Mucosa of descending colon (tissue), 3 donors: Measurements from ENCODE around the gene PTPRM. TPM values are rescaled to one million over a fixed set of nuclear protein-coding genes. Genes with fewer than 3 reads are reported as not detected.

ENCODE experiments used
- ATAC-seq: fragments of 200-7000 bp; cut with Tn5 transposase; one replicate; pipeline ENCODE4 v1.9.1; 2020; ENCODE audit warnings: mild to moderate bottlenecking, moderate library complexity
- DNase-seq, 3 donors: peaks; one replicate each; pipeline ENCODE4 v3.0.0-alpha.2; 2020
- H3K36me3 ChIP-seq: fragments of 200-600 bp; one replicate; pipeline ENCODE4 v1.8.0; 2021; ENCODE audit warnings: low read depth, mild to moderate bottlenecking
- H3K4me1 ChIP-seq: fragments of 200-600 bp; one replicate; pipeline ENCODE4 v1.8.0; 2021; ENCODE audit warnings: low read depth, mild to moderate bottlenecking
- H3K4me3 ChIP-seq: fragments of 200-600 bp; one replicate; pipeline ENCODE4 v1.8.0; 2021; ENCODE audit warnings: mild to moderate bottlenecking
- H3K9me3 ChIP-seq: fragments of 200-600 bp; one replicate; pipeline ENCODE4 v1.8.0; 2021; ENCODE audit warnings: mild to moderate bottlenecking
- intact Hi-C, 2 donors: fragments of 100-400 bp; cut with DNase I in 1 of 2; cut with micrococcal nuclease in 1 of 2; formaldehyde crosslinking; loops; one replicate each; pipeline versions ENCODE4 v1.11.0 to v1.11.1; 2022; cut with DNase I, micrococcal nuclease
- total RNA-seq, 3 donors: library from RNA; stranded (reverse); fragmentation: NEBNext Ultra II Directional in 2 of 3; extraction: Animal tissue kit (Norgen Biotek cat#: 25700) in 2 of 3; gene quantifications; one replicate each; pipeline versions ENCODE4 v1.2.1 to v1.2.4, GENCODE V29; 2021 to 2023
- TF ChIP-seq, protein P1 (sequence below): fragments of 200-600 bp; IDR thresholded peaks from one replicate; pipeline ENCODE4 v1.8.0; 2022; ENCODE audit warnings: antibody characterized with exemption, mild to moderate bottlenecking
- donor health status: DM: no; HTN: no; CAD: no; lungs with moderate emphysema.
- donor health status: DM: no; HTN: no; CAD: no.
- donor health status: DM: no; HTN: yes; CAD: no.

The PTPRM gene
- total RNA-seq, 3 donors from 2014 or later, result 15.3 to 41.1 (median 19.6) TPM

DNA sequence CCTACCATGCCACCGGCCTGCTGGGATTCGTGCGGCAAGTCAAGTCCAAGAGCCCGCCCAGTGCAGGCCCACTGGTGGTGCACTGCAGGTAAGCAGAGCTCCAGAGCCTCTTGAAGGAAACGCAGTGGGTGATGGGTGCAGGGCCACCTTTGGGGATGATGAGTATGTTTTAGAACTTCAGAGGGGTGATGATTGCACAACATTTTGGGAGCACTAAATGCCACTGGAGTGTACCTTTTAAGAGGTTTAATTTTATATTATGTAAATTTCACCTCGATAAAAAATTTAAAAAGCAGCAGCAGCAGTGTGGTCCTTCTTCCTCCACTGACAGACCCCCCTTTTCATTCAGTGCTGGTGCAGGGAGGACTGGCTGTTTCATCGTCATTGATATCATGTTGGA lies 809.0 kb downstream of the PTPRM start:
- intact Hi-C loops, result no loop called here
- H3K9me3 ChIP-seq, result no peaks in the 10 kb centered on the region
- no peaks in the 10 kb centered on the region for H3K4me1 ChIP-seq
- H3K4me3 ChIP-seq, result no peak overlapping the region
- DNase-seq (no peak), ATAC-seq (no peak)
- H3K36me3 ChIP-seq, result no peaks in the 10 kb centered on the region
- TF ChIP-seq, protein P1, sequence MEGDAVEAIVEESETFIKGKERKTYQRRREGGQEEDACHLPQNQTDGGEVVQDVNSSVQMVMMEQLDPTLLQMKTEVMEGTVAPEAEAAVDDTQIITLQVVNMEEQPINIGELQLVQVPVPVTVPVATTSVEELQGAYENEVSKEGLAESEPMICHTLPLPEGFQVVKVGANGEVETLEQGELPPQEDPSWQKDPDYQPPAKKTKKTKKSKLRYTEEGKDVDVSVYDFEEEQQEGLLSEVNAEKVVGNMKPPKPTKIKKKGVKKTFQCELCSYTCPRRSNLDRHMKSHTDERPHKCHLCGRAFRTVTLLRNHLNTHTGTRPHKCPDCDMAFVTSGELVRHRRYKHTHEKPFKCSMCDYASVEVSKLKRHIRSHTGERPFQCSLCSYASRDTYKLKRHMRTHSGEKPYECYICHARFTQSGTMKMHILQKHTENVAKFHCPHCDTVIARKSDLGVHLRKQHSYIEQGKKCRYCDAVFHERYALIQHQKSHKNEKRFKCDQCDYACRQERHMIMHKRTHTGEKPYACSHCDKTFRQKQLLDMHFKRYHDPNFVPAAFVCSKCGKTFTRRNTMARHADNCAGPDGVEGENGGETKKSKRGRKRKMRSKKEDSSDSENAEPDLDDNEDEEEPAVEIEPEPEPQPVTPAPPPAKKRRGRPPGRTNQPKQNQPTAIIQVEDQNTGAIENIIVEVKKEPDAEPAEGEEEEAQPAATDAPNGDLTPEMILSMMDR, result no peak

DNA sequence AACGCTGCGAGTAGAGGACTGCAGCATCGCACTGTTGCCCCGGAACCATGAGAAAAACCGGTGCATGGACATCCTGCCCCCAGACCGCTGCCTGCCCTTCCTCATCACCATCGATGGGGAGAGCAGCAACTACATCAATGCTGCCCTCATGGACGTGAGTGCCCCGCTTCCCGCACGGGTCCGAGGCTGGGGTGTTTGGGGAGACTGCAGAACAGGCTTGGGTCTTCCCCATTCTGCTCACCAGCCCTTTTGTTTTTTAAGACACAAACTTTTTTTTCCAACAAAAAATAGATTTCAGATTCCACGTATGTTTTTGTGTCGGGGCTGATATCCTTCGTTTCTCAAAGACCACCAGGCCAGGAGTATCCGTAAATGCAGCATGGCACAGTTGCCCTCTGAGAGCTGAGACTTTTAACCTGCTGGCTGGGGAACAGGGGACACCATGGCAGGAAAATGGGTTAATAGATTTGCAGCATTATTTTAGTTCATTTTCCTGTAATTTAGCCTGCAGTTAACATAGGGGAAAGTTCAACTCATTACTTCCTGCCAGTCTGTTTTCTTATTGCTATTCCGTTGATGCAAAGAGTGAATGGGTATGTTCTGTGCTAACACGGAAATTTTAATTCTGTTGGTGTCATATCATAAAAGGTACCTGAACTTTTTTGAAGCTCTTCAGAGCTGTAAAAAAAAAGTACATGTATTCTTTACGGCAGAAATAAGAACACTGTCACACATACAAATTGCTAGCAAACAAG lies 812.2 kb downstream of the PTPRM start:
- TF ChIP-seq, protein P1, result no peak
- peak; percentile 50 for ATAC-seq
- Histone ChIP-seq H3K9me3 (no peaks in the 10 kb centered on the region), H3K36me3 (no peaks in the 10 kb centered on the region), H3K4me1 (no peaks in the 10 kb centered on the region), H3K4me3 (no peak overlapping the region)
- intact Hi-C loops, result no loop called here
- no peak for DNase-seq

DNA sequence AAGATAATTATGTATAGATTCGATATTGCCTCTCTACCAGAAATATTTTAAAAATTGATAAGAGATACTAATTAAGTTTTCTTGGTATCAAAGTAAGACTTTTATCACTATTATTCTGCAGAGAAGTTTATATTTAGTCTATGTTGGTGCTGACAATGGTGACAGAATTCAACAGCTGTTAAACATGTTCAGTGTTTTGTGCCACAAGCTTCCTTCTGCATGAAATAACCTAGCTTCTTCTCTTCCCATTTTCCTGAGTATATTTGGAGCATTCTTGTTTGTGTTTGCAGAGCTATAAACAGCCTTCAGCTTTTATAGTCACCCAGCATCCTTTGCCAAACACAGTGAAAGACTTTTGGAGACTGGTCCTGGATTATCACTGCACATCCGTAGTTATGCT lies 812.9 kb downstream of the PTPRM start:
- no peak overlapping the region for H3K4me3 ChIP-seq
- ATAC-seq, result no peak
- no peak for DNase-seq
- intact Hi-C loops, result no loop called here
- TF ChIP-seq, protein P1, result no peak
- H3K4me1 ChIP-seq, result no peaks in the 10 kb centered on the region
- no peaks in the 10 kb centered on the region for H3K36me3 ChIP-seq
- no peaks in the 10 kb centered on the region for H3K9me3 ChIP-seq

DNA sequence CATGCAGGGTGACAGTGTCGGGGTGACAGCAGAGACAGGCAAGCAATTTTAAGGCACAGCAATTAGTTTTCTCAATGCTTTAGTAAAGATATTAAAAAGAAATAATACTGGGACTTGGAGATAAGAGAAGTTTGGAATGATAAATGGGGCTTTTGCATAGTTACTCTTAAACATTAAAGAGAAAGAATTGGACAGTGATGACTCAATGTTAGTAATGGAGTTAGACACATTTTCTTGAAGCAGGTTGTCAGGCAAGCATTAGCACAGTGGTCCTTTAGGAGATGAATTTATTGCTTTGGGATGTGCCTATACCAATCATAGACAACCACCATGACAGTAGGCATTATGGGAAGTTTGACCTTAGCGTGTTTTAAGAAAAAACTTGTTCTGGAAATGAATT lies 813.8 kb downstream of the PTPRM start:
- intact Hi-C loops, result no loop called here
- no peaks in the 10 kb centered on the region for H3K36me3 ChIP-seq
- no peaks in the 10 kb centered on the region for H3K4me1 ChIP-seq
- H3K9me3 ChIP-seq, result no peaks in the 10 kb centered on the region
- TF ChIP-seq, protein P1, result no peak
- no peak overlapping the region for H3K4me3 ChIP-seq
- ATAC-seq (no peak), DNase-seq (no peak)

DNA sequence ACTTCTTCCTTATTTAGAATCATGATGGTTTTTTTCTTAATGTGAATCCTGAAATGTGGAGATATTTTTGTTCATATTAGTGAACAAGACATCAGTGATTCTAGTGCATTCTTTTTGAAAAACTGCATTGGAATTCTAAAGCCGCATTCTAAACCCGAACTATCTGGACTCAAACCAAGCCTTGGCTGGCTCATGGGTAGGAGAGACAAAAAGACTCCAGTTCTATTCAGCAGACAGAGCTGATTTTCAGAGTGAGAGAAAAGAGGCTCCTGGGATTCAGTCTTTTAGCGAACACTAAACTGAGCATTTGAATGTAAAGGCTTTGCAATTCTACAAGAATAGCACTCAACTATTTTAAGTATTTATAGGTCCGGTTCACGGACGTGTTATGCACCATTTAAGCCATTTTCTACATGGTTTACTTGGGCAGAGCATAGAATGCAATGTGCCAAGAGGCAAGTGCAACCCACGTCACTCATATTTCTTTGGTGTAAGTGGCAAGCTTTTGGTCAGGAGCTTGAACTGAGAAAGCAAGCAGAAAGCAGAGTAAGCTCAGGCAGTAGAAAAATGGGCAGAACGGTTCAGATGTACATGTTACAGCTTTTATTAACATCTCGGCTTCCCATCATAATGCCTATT lies 814.8 kb downstream of the PTPRM start:
- ATAC-seq (no peak), DNase-seq (no peak)
- intact Hi-C loops, result no loop called here
- H3K36me3 ChIP-seq, result no peaks in the 10 kb centered on the region
- H3K9me3 ChIP-seq, result no peaks in the 10 kb centered on the region
- TF ChIP-seq, protein P1, result no peak
- no peaks in the 10 kb centered on the region for H3K4me1 ChIP-seq
- no peak overlapping the region for H3K4me3 ChIP-seq
